Type B pancreatic cell (in vitro differentiated cells): ENCODE results near the gene CSH1. TPM values are rescaled to one million over a fixed set of nuclear protein-coding genes. Genes with fewer than 3 reads are reported as not detected.

ENCODE experiments used
- DNase-seq: peaks from one replicate; pipeline ENCODE4 v3.0.0; 2021; ENCODE audit warnings: mixed read lengths; ENCODE audit not compliant: unreplicated experiment; ENCODE audit errors: extremely low spot score
- H3K27ac Mint-ChIP-seq: 2 replicates; pipeline ENCODE4 v1.8.0; 2021; ENCODE audit warnings: mild to moderate bottlenecking, mixed read lengths
- H3K27me3 Mint-ChIP-seq: 2 replicates; pipeline ENCODE4 v1.8.0; 2021; ENCODE audit warnings: mixed read lengths
- H3K36me3 Mint-ChIP-seq: 2 replicates; pipeline ENCODE4 v1.8.0; 2021; ENCODE audit warnings: mixed read lengths
- H3K4me1 Mint-ChIP-seq: one replicate; pipeline ENCODE4 v1.8.0; 2021; ENCODE audit warnings: mixed read lengths; ENCODE audit not compliant: unreplicated experiment
- H3K4me3 Mint-ChIP-seq: 2 replicates; pipeline ENCODE4 v1.8.0; 2021; ENCODE audit warnings: mild to moderate bottlenecking, mixed read lengths
- H3K9me3 Mint-ChIP-seq: 2 replicates; pipeline ENCODE4 v1.8.0; 2021; ENCODE audit warnings: mixed read lengths
- CTCF ChIP-seq: fragments of 200-600 bp; sonication (generic); conservative IDR thresholded peaks from 2 replicates; pipeline ENCODE4 v1.5.0; 2021; ENCODE audit warnings: antibody characterized with exemption, mild to moderate bottlenecking
- total RNA-seq: library from RNA; stranded (reverse); gene quantifications from 2 replicates; pipeline ENCODE4 v1.2.1, GENCODE V29; 2021; ENCODE audit warnings: low replicate concordance

Gene CSH1
- total RNA-seq, 1 donor from 2014 or later = not detected

- DNase-seq = no peak
- no peaks in the 10 kb centered on the region for H3K36me3 Mint-ChIP-seq
- TF ChIP-seq CTCF = no peak
- H3K27ac Mint-ChIP-seq = no peak overlapping the region
- no peaks in the 10 kb centered on the region for H3K4me1 Mint-ChIP-seq
- no peak overlapping the region for H3K4me3 Mint-ChIP-seq
- no peaks in the 10 kb centered on the region for H3K27me3 Mint-ChIP-seq
- no peaks in the 10 kb centered on the region for H3K9me3 Mint-ChIP-seq
These were observed 45.4 kb upstream of the CSH1 start for GRCh38 chr17:63941751-63942150.

GRCh38 chr17:63941162-63941561 lies 44.8 kb upstream of the CSH1 start:
- Mint-ChIP-seq H3K9me3 (no peaks in the 10 kb centered on the region), H3K4me1 (no peaks in the 10 kb centered on the region), H3K36me3 (no peaks in the 10 kb centered on the region), H3K4me3 (no peak overlapping the region), H3K27ac (no peak overlapping the region), H3K27me3 (no peaks in the 10 kb centered on the region)
- no peak for TF ChIP-seq CTCF
- DNase-seq = no peak

GRCh38 chr17:63940584-63940983 lies 44.2 kb upstream of the CSH1 start:
- TF ChIP-seq CTCF = no peak
- no peaks in the 10 kb centered on the region for H3K9me3 Mint-ChIP-seq
- H3K4me3 Mint-ChIP-seq = no peak overlapping the region
- DNase-seq = no peak
- H3K27me3 Mint-ChIP-seq = no peaks in the 10 kb centered on the region
- H3K27ac Mint-ChIP-seq = no peak overlapping the region
- no peaks in the 10 kb centered on the region for H3K36me3 Mint-ChIP-seq
- no peaks in the 10 kb centered on the region for H3K4me1 Mint-ChIP-seq

- Mint-ChIP-seq H3K4me1 (no peaks in the 10 kb centered on the region), H3K27me3 (no peaks in the 10 kb centered on the region), H3K4me3 (no peak overlapping the region), H3K9me3 (no peaks in the 10 kb centered on the region), H3K36me3 (no peaks in the 10 kb centered on the region), H3K27ac (no peak overlapping the region)
- TF ChIP-seq CTCF = no peak
- DNase-seq = no peak
These were observed 43.5 kb upstream of the CSH1 start for GRCh38 chr17:63939884-63940283.

- no peak overlapping the region for H3K4me3 Mint-ChIP-seq
- no peaks in the 10 kb centered on the region for H3K9me3 Mint-ChIP-seq
- DNase-seq = no peak
- no peak for TF ChIP-seq CTCF
- no peaks in the 10 kb centered on the region for H3K4me1 Mint-ChIP-seq
- H3K36me3 Mint-ChIP-seq = no peaks in the 10 kb centered on the region
- H3K27me3 Mint-ChIP-seq = no peaks in the 10 kb centered on the region
- no peak overlapping the region for H3K27ac Mint-ChIP-seq
These were observed 43.0 kb upstream of the CSH1 start for GRCh38 chr17:63939401-63939800.

- TF ChIP-seq CTCF = no peak
- H3K36me3 Mint-ChIP-seq = no peaks in the 10 kb centered on the region
- H3K9me3 Mint-ChIP-seq = no peaks in the 10 kb centered on the region
- no peak overlapping the region for H3K27ac Mint-ChIP-seq
- DNase-seq = no peak
- H3K27me3 Mint-ChIP-seq = no peaks in the 10 kb centered on the region
- H3K4me3 Mint-ChIP-seq = no peak overlapping the region
- no peaks in the 10 kb centered on the region for H3K4me1 Mint-ChIP-seq
These were observed 41.5 kb upstream of the CSH1 start for GRCh38 chr17:63937920-63938319.
